ENCODE data around the gene TMCO4.

DNA sequence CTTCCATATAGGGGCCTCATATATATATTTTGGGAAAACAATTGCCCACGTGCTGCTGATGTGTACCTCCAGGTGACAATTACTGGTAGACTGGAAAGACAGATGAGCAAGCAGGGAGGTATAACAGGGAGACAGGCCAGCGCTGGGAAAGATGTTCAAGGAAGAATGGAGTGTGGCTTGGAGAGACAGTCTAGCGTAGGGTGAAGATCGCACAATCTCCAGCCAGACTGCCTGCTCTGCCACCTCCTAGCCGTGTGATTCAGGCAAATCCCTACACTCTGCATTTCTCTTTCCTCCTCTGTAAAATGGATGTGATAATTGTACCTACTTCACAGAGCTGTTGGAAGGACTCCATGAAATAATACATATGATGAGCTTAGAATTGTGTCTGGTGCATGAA lies 66.1 kb downstream of the TMCO4 start:
- TF ChIP-seq, protein P1, sequence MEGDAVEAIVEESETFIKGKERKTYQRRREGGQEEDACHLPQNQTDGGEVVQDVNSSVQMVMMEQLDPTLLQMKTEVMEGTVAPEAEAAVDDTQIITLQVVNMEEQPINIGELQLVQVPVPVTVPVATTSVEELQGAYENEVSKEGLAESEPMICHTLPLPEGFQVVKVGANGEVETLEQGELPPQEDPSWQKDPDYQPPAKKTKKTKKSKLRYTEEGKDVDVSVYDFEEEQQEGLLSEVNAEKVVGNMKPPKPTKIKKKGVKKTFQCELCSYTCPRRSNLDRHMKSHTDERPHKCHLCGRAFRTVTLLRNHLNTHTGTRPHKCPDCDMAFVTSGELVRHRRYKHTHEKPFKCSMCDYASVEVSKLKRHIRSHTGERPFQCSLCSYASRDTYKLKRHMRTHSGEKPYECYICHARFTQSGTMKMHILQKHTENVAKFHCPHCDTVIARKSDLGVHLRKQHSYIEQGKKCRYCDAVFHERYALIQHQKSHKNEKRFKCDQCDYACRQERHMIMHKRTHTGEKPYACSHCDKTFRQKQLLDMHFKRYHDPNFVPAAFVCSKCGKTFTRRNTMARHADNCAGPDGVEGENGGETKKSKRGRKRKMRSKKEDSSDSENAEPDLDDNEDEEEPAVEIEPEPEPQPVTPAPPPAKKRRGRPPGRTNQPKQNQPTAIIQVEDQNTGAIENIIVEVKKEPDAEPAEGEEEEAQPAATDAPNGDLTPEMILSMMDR (IDR thresholded peaks at IDR 0.05; ENCODE audit: low read depth, low read length) = no peak
- TF ChIP-seq EZH2phosphoT487 (IDR thresholded peaks at IDR 0.05; ENCODE audit: low read depth) = no peak
